GM21526 (cell line): ENCODE measurements around the gene COL5A1.

ENCODE experiments used
- ATAC-seq: cut with Tn5 transposase; IDR thresholded peaks from one replicate; pipeline ENCODE4 v1.9.1; 2021; ENCODE audit warnings: moderate library complexity; ENCODE audit not compliant: unreplicated experiment, low FRiP score

Gene COL5A1

DNA sequence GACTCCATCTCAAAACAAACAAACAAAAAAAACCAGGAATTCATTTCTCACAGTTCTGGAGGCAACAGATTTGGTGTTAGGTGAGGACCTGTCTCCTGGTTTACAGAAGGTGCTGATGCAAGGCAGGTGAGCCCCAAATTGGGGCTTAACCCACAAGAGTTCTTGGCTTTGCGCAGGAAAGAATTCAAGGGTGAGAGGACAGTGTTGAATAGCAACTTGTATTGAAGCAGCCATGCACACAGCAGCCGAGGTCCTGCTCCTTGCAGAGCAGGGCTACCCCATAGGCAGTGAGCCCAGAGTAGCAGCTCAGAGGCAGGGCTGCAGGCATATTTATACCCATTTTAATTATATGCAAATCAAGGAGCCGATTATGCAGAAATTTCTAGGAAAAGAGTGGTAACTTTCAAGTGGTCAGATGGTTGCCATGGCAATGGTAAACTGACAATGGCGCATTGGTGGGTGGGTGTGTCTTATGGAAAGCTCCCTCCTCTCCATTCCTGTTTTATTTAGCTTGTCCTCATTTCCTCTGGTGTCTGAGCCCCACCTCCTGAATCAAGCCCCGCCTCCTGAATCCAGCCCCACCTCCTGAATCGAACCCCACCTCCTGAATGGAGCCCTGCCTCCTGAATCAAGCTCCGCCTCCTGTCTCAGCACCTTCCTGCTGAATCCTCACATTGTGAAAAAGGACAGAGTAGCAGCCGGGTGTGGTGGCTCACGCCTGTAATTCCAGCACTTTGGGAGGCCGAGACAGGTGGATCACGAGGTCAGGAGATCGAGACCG is 34.5 kb upstream of the COL5A1 start:
- no peak for ATAC-seq

DNA sequence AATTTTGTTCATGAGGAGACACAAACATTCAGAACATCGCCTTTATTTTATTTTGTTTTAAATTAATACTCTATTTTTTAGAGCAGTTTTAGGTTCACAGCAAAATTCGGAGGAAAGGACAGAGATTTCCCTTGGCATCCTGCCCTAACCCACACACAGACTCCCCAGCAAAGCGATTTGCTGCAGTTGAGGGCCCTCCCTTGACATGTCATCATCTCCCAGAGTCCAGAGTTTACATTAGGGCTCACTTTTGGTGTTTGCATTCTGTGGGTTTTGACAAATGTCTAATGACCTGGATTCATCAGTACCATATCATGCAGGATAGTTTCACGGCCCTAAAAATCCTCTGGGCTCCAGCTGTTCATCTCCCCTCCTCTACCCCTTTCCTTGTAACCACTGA is 33.6 kb upstream of the COL5A1 start:
- no peak for ATAC-seq

- no peak for ATAC-seq
Observed at GRCh38 chr9:134611046-134611445, 30.6 kb upstream of the COL5A1 start.

DNA sequence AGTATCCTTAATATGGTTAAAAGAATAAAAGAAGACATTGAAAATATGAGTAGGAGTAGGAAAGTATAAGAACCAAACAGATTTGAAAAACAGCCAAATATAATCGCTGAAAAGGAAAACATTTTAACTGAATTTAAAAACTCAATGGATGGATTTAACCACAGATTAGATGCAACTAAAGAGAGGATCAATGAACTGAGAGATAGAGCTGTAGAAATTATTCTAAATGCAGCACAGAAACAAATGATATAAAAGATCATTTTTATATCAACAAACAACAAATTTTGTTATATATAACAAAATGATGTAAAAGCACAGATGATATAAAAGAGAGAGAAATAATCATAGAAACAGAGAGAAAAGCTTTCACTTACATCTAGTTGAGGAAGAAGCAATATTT is 29.3 kb upstream of the COL5A1 start:
- ATAC-seq = no peak

GRCh38 chr9:134612715-134613114 is 28.9 kb upstream of the COL5A1 start:
- ATAC-seq = no peak

DNA sequence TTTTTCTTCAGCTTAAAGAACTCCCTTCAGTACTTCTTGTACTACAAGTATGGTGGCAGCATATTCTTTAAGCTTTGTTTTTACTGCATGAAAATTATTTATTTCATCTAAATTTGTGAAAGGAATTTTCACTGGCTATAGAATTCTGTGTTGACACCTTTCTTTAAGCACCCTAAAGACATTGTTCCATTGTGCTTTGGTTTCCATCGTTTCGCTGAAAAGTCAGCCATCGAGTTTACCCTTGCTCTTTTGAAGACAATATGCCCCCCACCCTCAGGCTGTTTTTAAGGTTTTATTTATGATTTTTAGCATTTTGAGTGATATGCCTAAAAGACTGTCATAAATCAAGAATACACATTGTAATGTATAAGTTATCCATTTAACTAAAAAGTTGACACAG is 27.3 kb upstream of the COL5A1 start:
- ATAC-seq = no peak

DNA sequence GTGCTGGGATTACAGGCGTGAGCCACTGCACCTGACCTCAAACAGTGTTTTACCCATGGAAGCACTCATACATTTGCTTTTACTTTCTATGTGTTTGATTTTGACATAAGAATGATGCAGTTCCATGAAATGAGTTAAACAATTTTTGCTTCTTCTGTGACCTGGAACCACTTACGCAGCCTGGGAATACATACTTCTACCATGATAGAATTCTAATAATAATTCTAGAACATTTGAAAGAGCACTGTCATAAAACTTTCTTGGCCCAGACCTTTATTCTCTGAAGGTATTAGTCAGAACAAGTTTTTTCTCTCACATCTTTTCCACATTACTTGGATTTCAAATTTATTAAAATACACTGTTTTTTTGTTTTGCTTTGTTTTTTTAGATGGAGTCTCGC is 25.3 kb upstream of the COL5A1 start:
- ATAC-seq = no peak

GRCh38 chr9:134617246-134617645 is 24.4 kb upstream of the COL5A1 start:
- no peak for ATAC-seq

- no peak for ATAC-seq
Observed at GRCh38 chr9:134617836-134618162, 23.8 kb upstream of the COL5A1 start.

DNA sequence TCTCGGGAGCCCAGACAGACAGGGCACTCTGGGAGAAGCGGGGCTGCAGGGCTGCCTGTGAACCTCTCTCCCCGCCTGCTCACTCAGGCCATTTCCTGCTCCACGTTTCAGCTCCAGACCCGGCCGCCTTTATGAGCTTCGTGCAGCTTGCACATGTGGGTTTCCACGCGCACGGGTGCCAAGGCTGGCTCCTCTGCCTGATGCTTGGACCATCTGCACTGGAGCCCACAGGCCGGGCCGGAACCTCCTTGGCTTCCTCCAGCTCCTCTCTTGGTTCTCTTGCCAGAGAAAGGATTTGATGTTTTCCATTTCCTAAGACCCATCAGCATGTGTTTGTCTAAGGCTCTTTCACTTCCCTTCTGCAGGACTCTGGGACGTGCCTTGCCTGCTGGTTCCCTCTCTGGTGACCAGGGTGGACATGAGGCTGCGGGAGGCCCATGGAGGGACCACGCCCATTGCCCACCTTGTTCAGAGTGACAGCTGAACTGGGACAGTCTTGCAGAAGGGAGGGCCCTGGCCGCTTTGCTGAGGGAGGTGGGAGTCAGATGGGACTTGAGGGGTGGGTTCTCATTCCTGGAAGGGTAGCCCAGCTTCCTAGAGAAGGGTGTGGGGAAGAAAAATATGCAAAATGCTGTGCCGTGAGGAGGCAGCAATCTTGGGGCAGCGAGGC is 23.3 kb upstream of the COL5A1 start:
- no peak for ATAC-seq

- no peak for ATAC-seq
Observed at GRCh38 chr9:134618833-134619447, 22.7 kb upstream of the COL5A1 start.

DNA sequence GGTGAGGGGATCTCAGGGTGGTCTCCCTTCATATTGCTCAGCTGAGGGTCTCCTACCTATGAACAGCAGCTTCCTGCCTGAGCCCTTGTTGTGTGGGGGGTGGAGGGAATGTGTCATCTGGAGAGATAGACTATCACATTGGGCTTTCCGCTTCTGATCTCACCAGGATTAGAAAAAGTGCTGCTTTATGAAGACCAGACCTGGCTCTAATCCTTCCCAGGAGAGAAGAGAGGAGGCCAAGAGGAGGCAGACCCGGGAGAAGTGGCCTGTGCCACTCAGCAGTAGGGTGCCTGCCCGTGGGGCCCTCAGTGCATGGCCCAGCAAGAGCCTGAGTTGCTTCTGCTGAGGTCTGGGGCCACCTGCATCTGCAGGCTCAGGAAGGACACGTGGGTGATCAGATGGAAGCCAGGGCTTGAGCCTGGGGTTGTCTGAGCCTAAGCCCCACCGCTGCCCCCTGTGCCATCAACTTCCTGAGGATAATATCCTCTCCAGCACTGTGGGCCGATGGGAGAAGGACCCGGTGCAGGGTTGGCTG is 22.1 kb upstream of the COL5A1 start:
- no peak for ATAC-seq

DNA sequence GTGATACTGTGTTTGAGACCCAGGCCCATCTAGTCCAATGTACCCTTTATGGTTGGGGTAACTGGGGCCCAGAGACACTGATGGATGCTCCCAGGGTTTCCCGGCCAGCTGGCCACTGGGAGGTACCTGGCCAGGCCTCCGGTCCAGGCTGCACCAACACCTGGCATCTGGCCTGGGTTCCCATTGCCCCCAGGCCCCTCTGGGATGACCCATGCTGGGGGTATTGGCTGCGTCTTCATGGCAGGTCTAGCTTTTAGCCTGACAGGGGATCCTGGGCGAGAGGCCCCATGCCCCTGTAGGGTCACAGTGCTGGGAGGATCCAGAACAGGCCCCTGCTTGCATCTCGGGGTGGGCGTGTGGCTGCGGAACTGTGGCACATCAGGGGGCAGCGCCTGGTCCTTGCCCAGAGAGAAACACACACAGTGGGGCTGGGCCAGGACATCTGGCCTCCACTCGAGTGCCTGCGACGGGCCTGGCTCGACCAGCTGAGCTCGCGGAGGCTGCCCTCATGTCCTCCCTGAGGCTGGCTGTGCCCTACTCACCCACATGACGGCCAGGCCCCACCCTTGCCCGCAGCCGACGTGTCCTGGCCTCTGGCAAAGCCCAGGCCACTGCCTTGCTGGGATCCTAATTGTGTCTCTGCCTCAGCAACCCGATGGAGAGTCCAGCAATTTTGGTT is 21.5 kb upstream of the COL5A1 start:
- ATAC-seq = no peak

GRCh38 chr9:134620751-134621557 is 20.6 kb upstream of the COL5A1 start:
- no peak for ATAC-seq

DNA sequence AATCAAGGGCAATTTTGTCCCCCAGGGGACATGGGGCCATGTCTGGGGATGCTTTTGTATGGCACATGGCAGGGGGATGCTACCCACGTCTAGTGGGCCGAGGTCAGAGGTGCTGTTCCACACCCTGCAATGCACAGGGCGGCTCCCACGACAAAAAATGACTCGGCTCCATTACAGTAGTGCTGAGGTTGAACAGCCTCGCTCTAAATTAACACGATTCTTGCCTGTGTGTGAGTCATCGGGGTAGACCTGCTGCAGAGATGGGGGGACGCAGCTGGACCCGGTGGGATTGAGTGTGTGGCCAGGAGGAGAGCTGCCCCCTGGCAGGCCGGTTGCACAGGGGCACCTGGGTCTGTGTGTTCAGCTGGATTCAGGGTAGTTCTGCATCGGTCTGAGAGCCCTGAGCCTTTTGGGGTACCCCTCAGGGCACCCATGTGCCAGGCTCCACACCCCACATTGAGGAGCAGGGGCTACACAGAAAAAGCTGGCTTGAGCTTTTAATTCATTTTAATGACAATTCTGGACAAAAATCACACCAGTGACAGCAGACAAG is 20.0 kb upstream of the COL5A1 start:
- no peak for ATAC-seq

- ATAC-seq = no peak
Observed at GRCh38 chr9:134622896-134623257, 18.7 kb upstream of the COL5A1 start.

GRCh38 chr9:134623258-134624066 is 18.1 kb upstream of the COL5A1 start:
- no peak for ATAC-seq

GRCh38 chr9:134624137-134624591 is 17.4 kb upstream of the COL5A1 start:
- ATAC-seq = no peak

GRCh38 chr9:134624621-134625181 is 16.9 kb upstream of the COL5A1 start:
- no peak for ATAC-seq
